NCI-H146 treated with DMSO at 0.1 percent for 48 hours (cell line): ENCODE measurements around the gene PRDM1.

ENCODE experiments used
- DNase-seq: peaks from one replicate; lab custom pipeline; 2025; ENCODE audit not compliant: unreplicated experiment; lab: John Stamatoyannopoulos, UW

The PRDM1 gene

DNA sequence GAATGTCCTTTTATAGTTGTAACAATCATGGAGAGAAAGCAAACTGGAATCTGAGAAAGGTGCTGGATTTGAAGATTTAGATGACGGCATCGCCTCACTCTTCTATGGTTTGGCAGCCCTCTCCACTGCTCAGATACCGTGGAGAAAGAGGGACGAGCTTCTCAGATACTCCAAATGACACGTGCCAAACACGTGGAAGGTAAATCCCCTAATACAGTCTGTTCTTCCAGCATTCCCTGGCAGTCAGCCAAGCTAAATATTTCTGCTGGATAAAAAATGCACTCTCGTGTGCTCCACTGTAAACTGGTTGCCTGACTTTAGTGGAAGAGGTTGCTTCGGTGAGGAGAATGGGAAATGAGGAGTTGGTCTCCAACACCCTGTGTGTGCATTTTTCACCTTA, 16.7 kb upstream of the PRDM1 start:
- no peak for DNase-seq

DNA sequence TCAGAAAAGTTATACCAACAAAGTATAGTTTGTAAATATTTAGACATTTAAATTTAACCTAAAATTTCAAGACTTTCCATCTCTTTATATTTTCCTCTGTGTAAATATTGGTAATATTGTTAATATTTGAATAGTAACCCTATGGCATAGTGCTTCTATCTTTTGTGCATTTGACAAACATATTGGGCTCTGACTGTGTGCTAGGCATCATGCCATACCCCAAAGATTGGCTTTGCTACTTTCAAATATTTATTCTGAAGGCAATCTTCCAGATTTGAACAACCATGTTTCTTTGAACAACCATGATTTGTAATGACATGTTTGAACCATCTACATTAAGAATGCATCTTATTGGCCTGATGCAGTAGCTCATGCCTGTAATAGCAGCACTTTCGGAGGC, 15.5 kb upstream of the PRDM1 start:
- no peak for DNase-seq

DNA sequence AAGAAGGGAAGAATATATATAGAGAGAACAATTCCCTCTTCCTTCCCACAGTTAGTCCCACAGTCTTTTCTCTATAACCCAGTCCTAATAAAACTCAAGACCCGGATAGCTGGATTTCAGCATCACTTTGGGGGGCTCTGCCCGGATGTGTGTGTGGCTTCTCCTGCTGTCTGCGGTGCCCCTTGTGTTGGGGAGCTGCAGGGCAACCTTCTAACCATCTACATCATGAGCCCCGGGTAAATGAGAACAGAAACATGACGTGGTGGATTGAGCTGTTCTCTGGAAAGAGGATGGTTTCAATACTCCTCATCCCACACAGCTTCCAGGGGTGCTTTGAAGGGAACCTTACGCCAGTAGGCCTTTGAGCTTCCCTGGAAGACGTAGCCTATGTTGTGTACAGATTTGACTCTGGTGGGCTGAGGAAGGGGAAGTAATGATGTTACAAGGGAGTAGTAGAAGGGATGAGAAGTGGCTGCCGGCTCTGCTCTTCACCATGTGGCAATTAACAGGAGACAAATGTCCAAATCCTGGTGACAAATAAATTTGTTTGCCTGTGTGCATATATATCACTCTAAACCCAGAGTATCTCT, 13.5 kb upstream of the PRDM1 start:
- no peak for DNase-seq

DNA sequence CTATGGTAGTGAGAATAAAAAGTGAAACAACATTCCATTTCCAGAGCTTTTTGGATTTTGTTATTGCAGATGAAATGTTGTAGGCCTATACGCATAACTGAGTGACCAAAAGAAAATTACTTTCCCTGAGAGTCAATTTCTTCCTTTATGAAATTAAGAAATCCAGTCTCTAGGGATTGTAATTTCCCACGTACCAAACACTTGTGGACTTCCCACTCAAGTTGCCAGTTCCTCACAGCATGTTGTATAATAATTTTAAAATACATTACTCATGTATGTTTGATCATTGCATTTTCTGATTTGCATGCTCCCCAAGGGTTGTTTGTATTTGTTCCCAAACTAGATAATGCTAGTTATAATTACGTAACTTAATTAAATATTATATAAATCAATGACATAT, 12.0 kb upstream of the PRDM1 start:
- DNase-seq, result no peak

DNA sequence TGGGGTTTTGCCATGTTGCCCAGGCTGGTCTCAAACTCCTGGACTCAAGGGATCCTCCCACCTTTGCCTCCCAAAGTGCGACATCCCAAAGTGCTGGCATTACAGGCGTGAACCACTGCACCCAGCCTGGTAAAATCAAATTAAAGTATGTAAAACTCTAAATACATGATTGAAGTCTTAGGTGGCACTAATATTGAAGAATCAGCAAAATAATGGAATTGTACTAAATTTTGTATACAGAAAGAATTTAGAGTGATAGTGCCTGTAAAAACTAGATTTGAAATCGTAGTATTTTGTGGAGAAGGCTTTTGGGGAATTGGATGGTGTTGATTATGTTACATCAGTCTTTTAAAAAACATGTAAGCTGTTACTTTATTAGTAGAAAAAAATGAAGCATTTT, 10.0 kb upstream of the PRDM1 start:
- no peak for DNase-seq

DNA sequence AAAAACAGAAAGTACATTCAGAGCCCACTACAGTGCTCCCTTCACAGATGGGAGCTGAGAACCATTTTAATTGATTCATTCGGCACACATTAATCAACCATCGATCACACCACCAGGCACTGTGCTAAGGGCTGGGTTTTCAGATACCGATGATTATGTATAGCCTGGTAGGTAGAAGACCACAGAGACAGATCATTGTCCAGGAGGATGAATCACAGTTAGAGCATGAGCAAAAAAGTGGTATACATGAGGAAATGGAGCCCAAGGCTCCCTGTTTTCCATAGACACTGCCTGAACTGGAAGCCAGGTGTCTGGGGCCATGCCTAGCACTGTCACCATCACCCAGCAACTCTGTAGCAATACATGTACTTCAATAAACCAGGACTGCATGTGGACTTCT, 9.0 kb upstream of the PRDM1 start:
- DNase-seq, result no peak

DNA sequence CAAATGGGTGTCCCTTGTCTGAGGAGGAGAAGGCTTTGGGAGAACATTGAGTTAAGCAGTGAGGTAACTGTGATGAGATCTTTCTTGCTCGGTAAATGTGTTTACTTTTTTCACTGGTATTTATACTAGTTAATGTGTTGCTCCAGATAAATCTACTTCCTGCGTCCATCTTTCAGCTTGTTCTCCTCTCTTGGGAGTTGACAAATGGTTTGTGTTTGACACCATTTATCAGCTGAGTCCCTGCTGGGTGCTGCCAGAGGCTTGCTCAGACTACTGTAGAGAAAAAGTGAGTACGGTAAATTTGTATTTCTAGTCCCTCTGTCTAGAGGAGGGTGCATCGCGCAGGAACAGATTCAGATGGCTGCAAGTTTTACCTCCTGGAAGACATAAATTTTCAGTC, 8.3 kb upstream of the PRDM1 start:
- no peak for DNase-seq

DNA sequence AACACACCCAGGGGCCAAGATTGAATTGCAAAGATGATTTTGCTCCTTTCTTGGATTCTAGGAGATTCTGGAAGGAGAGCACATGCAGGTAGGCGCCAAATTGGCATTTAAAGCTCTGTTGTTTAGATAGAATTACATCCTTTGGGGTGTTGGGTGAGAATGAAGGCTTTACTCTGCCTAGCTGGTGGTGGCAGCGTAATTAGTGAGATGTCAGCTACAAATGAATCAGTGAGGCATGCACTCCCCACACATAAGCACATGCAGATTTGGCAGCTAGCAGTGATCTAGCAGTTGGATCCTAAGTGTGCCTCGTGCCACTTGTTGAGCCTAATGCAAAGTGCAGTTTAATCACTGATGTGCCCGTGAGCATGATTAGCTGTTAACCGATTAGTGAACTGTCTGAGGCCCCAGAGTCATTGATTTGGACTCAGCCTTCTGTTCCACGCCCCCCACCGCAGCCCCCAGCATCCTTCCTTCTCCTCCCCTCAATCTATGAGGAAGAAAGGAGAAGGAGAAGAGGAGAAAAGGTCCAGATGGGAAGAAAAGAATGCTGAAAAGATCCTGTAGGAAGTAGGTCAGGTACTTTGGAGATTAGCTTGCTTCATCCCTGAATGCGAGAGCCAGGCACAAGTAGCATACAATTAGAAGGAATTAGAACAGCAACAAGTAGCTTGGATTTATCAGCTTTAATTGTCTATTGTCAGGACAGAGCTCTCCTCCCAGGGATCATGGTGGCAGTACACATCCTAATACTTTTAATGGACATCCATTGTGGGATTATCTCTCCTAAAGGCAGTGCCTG, 6.0 kb upstream of the PRDM1 start:
- no peak for DNase-seq

DNA sequence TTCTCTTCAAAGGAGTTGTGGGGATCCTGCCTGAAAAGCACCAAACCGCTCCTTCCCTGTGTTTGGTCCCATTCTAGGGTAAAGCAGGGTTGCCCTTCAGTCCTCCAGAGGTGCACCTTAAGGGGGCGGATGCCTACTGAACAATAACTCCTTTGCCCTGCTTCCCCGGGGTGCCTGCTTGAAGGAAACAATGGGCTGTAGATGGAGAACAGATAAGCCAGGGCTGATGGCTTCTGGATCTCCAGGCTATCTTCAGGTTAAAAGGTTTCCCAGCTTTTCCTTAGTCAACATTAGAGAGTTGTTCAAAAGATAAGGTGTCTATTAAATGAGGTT, 5.4 kb upstream of the PRDM1 start:
- DNase-seq, result no peak

DNA sequence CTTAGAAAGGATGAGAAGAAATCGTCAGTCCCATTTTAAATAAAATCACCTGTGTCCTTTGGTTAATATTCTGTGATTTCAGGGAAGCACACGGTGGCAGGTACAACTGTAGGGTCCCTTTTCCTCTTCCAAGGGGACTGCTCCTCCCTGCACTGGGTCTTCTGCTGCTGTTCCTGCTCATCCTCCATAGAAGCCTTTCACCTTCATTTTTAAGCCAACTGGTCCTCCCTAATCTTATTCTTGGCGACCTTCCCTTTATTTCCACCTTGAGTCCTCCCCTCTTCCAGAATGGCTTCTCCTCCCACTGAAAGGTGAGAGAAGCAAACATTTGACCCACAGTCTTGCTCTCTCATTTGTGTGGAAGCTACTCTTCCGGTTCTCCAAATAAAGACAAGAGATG, 4.4 kb upstream of the PRDM1 start:
- DNase-seq, result no peak

DNA sequence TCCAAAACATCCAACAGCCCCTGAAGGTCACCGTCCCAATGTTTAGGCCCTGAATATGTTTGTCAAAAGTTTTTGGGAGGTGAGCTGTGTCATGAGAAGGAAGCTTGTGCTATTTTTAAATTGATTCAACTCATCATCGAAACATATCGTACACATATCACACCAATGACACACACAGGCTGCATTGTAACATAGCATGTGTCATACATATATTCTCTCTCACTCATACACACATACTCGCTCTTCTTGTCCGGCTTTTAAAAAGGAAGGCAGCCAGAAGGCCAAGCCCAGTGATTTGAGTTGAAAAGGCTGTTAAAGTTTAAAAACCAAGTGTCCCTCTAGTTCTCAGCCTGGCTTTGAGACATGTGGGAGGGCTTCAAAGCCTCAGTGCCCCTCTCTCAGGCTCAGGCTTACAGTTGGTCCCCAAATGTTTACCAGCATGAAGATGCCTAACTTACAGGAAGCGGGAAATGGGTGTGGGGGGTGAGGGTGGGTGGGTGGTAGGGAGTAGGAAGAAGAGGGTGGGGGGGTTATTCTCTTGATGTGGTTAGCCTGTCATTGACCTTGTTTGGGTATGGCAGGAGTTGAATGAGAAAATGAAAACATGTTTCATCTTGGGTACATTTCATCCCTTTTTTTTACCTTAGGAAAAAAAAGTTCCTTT, 3.3 kb upstream of the PRDM1 start:
- no peak for DNase-seq

DNA sequence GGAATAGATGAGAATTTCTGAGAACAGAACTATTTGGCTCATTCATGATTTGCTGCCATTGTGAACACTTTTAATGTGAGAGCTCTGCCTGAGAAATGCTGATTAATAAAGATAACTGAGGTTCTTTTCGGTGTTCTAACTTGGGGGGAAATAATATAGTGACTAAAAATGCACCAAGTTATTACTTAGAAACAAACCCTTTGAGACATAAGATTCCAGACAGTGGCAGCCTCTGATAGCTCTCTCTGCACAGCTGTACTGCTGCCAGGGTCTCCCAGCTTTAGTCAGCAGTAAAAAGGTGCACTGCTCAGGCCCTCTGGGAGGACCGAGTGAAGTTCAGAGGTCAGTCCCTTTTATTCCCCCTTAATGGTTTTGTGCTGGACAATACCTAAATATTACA, 2.5 kb upstream of the PRDM1 start:
- DNase-seq, result no peak

DNA sequence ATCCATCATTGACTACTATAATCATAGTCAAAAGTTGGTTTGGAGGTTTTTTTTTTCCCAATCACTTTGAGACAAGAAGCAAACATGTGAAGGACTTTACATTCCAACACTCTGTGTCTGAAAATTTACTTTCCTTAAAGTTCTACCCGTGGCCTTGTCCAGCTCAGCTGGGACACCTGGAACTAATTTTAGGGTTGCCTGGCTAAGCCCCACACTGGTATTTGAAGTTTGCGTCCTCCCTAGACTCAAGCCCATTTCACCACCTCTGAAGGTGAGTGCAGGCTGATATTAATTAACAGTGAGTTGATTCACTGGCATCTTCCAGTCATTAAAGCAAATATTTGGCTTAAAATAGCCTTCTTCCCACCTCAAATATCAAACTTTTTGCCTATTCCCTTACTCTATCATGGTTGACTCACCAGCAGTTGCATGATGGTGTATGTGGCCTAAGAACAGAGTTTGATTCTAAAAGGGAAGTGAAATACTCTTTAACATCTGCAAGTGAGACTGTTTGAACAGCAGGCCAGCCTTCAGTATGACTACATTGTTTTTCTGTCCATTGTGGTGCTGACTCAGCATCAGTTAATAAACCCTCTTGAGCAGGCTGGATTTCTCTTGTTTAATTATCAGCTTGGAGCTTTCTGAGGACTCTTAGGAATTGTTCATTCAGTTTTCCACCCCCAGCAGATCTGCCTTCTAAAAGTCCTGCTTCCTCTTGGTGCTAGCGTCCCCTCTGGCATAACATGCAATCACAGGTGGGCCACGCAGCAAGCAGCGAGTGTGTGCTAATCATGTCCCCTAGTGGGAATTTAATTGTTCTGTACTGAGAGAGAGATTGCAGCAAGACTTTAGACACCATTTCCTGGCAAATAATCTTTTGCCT, 1.8 kb upstream of the PRDM1 start:
- DNase-seq, result no peak

DNA sequence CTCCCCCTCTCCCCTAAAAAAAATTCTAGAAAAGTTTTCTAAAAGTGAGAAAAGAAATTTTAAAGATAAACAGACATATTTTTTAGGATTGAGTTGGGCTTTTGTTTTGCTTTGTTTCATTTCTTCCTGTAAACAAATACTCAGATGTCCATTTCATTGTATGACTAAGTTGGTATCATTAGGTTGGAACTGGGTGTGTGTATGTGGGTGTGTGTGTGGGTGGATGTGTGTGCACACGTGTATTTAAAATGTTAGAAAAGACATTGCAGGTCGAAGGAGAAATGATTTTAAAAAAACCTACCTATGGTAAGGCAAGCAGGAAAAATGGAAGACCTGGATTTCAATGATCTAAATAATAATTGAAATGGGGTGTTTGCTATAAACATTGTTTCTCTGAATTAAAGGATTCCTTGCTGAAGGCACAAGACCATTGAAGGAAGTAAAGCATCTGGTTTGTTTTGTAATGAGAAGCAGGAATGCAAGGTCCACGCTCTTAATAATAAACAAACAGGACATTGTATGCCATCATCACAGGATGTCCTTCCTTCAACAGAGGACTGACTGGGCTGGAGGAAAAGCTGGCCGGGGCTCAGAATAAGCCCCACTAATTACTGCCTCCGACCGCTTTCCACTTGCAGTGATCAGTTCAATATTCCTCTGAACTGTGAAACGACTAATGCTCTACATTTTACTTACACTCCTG, 996 bp upstream of the PRDM1 start:
- no peak for DNase-seq

DNA sequence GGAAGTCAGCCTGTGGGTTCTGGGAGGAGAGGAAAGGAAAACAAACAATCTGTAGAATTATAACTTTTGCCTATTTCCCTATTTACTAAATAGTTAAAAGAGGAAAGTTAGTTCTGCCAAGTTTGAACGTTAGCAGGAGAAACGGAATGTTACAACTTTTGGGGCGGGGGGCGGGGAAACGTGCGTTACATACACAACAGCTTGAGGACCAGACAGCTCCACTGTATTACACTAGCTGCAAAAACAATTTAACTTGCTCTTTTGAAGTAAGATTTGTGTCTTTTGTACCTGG, 498 bp upstream of the PRDM1 start:
- DNase-seq, result no peak

DNA sequence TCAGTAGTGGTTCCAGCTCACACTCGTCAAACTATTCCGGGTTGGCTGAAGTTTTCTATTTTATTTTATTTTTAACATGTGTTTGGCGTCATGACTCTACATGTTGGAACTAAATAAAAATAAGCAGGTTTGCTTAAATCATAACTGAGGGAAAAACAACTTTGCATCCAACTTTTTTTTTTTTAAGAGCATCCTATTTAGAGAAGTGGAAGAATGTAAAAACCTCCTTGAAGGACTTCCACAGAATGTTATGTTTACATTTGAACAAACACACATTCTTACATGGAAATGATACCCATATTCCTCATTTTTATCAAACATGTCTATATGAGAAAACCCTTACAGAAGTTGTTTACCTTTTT, 659 bp downstream of the PRDM1 start:
- DNase-seq, result no peak

DNA sequence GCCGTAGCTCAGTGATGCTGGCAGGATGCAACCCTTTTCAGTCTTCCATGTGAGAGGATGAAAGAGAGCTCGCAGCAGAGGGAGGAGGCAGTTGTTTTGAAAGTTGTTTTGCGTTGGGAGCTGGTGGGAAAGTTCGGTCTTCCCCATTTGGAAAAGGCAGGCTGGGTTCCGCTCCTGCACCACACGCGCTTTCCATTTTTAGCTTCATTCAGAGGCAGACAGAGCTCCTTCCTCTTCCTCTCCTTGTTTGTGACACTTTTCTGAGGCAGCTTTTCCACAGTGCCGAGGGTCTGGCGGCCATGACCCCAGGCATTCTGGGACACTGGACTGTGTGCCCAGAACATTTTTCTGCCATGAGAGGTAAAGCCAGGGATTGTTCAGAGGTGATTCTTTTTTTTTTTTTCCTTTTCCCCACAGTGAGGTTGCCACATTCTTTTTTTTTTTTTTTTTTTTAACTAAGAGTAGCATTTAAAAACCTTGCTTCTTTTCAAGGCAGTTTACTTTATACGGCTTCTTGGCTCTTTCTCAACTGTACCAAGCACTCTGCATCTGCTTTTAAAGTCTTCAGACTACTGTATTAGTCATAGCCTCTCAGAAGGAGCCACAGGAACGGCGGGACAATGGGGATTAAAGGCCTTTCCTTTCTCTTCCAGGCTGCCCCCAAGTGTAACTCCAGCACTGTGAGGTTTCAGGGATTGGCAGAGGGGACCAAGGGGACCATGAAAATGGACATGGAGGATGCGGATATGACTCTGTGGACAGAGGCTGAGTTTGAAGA, 1.6 kb downstream of the PRDM1 start:
- no peak for DNase-seq

DNA sequence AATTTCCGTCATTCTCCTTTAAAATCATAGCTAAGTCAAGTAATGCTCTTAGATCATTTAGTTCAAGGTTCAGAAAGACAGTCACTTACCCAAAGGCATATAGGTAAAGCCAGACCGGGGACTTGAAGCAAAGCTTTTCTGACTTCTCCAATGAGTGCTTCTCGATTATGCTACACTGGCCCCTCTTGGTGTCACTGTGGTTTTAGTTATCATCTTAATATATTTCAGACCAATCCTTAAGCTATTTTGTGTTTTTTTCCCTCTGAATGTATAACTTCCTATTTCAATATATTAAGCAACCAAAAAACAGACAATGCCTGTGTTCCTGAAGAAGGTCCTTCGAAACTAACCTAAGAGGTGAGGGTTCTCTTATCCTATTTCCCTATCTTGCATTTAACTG, 3.9 kb downstream of the PRDM1 start:
- DNase-seq, result no peak

DNA sequence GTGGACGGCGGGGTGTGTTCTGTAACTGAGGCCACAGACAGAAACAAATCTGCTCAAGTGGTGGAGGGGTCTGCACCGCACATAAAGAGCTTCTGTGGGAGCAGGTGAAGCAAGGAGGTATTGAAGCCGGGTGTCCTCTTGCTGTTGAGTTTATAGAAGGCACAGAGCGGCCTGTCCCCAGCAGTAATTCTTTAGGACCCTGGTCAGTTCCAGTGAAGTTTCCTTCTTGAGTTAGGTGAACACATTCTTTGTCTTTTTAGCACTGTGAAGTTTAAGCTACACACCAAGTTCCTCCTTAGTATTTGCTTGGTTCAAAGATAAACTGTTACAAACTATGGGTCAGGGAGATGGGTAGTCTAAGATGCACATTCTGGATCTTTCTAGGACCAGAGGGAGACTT, 6.1 kb downstream of the PRDM1 start:
- DNase-seq, result no peak

DNA sequence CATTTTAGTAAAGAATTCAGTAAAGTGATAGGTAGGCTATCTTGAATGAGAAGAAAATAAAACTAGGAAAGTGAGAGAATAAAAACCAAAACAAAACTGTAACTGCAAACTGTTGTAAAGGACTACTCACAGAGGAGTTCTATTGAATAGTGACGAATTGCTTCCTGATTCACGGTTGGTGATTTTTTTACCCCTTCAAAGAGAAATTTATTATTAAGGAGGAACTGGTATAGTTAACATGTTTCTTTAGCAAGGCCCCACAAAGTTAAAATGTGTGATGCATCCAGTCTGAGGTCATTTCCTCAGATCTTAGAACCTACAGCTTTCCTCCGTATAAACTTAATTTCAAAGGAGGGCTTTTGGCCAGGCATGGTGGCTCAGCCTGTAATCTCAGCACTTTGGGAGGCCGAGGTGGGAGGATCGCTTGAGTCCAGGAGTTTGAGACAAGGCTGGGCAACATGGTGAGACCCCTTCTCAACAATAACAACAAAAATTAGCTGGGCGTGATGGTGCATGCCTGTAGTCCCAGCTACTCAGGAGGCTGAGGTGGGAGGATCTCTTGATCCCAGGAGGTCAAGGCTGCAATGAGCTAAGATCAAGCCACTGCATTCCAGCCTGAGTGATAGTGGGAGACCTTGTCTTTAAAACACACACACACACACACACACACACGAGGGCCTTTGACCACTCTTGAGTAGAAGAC, 8.3 kb downstream of the PRDM1 start:
- no peak for DNase-seq
